ENCODE measurements around the gene LHFPL5.

LHFPL5 gene

GRCh38 chr6:35804996-35805736 lies at the start of gene LHFPL5:
LHFPL5 (plus strand) TSS chr6:35805352; CDS start chr6:35805671, 319 bp downstream.
- peak; percentile 21 for DNase-seq (ENCODE audit: low read depth)

- no peak for DNase-seq (ENCODE audit: low read depth)
Observed at GRCh38 chr6:35757456-35758123, 47.6 kb upstream of the LHFPL5 start.

GRCh38 chr6:35759426-35759825 lies 45.7 kb upstream of the LHFPL5 start:
- no peak for DNase-seq (ENCODE audit: low read depth)

GRCh38 chr6:35765739-35766138 lies 39.4 kb upstream of the LHFPL5 start:
- DNase-seq (ENCODE audit: low read depth) = no peak

- no peak for DNase-seq (ENCODE audit: low read depth)
Observed at GRCh38 chr6:35769211-35769610, 35.9 kb upstream of the LHFPL5 start.

- no peak for DNase-seq (ENCODE audit: low read depth)
Observed at GRCh38 chr6:35771343-35771627, 33.9 kb upstream of the LHFPL5 start.

GRCh38 chr6:35774116-35774794 lies 30.9 kb upstream of the LHFPL5 start:
- DNase-seq (ENCODE audit: low read depth) = no peak

GRCh38 chr6:35775031-35775430 lies 30.1 kb upstream of the LHFPL5 start:
- no peak for DNase-seq (ENCODE audit: low read depth)

- no peak for DNase-seq (ENCODE audit: low read depth)
Observed at GRCh38 chr6:35776364-35777215, 28.6 kb upstream of the LHFPL5 start, which contains the start of gene CLPSL2. CLPSL2 (plus strand) TSS chr6:35776598; CDS start chr6:35776619, 21 bp downstream.

- no peak for DNase-seq (ENCODE audit: low read depth)
Observed at GRCh38 chr6:35777356-35778102, 27.6 kb upstream of the LHFPL5 start.

- no peak for DNase-seq (ENCODE audit: low read depth)
Observed at GRCh38 chr6:35778437-35778836, 26.7 kb upstream of the LHFPL5 start.

GRCh38 chr6:35780719-35781118 lies 24.4 kb upstream of the LHFPL5 start, which contains the start of gene CLPSL1:
CLPSL1 (plus strand) TSS chr6:35781019; CDS start chr6:35781111, 92 bp downstream.
- no peak for DNase-seq (ENCODE audit: low read depth)

- no peak for DNase-seq (ENCODE audit: low read depth)
Observed at GRCh38 chr6:35781290-35781689, 23.9 kb upstream of the LHFPL5 start.

GRCh38 chr6:35782424-35782823 lies 22.7 kb upstream of the LHFPL5 start:
- no peak for DNase-seq (ENCODE audit: low read depth)

GRCh38 chr6:35784200-35784599 lies 21.0 kb upstream of the LHFPL5 start:
- no peak for DNase-seq (ENCODE audit: low read depth)

GRCh38 chr6:35786272-35786671 lies 18.9 kb upstream of the LHFPL5 start:
- DNase-seq (ENCODE audit: low read depth) = no peak

GRCh38 chr6:35786810-35787209 lies 18.3 kb upstream of the LHFPL5 start:
- no peak for DNase-seq (ENCODE audit: low read depth)

- no peak for DNase-seq (ENCODE audit: low read depth)
Observed at GRCh38 chr6:35787266-35788218, 17.6 kb upstream of the LHFPL5 start.

- DNase-seq (ENCODE audit: low read depth) = no peak
Observed at GRCh38 chr6:35788423-35788982, 16.6 kb upstream of the LHFPL5 start.

- no peak for DNase-seq (ENCODE audit: low read depth)
Observed at GRCh38 chr6:35790683-35791082, 14.5 kb upstream of the LHFPL5 start.
